HG03520 (cell line): Measurements from ENCODE around the gene HOXD10.

Experiments used
- ATAC-seq: cut with Tn5 transposase; IDR thresholded peaks from one replicate; pipeline ENCODE4 v1.9.1; 2021; ENCODE audit warnings: mild to moderate bottlenecking, moderate library complexity; ENCODE audit not compliant: unreplicated experiment

HOXD10 gene

GRCh38 chr2:176105730-176106580 lies 10.6 kb upstream of the HOXD10 start:
- no peak for ATAC-seq

GRCh38 chr2:176106581-176107539 lies 9.7 kb upstream of the HOXD10 start, which contains the start of gene HOXD11:
HOXD11 (plus strand) TSS chr2:176107280; CDS start chr2:176107356, 76 bp downstream.
- no peak for ATAC-seq

- no peak for ATAC-seq
Measured at GRCh38 chr2:176107731-176108181, 8.8 kb upstream of the HOXD10 start.

- no peak for ATAC-seq
Measured at GRCh38 chr2:176109192-176109901, 7.2 kb upstream of the HOXD10 start.

GRCh38 chr2:176109946-176110345 lies 6.6 kb upstream of the HOXD10 start:
- no peak for ATAC-seq

- ATAC-seq, result no peak
Measured at GRCh38 chr2:176110415-176111308, 5.9 kb upstream of the HOXD10 start.

DNA sequence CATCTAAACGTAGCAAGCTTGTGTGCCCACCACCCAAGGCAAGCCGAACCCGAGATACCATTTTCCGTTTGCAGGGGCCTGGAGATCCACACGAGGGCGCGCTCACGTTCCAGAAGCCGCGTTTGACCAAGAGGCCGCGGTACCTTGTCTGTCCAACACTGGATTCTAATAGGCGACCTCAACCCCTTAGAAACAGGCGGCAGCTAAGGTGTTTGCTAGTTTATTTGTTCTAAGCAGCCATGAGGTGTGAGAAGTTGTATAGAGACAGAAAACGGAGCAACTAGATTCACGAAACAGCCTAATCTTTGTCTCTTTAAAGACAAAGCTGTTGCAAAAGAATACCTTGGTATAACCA lies 5.3 kb upstream of the HOXD10 start:
- ATAC-seq, result no peak

DNA sequence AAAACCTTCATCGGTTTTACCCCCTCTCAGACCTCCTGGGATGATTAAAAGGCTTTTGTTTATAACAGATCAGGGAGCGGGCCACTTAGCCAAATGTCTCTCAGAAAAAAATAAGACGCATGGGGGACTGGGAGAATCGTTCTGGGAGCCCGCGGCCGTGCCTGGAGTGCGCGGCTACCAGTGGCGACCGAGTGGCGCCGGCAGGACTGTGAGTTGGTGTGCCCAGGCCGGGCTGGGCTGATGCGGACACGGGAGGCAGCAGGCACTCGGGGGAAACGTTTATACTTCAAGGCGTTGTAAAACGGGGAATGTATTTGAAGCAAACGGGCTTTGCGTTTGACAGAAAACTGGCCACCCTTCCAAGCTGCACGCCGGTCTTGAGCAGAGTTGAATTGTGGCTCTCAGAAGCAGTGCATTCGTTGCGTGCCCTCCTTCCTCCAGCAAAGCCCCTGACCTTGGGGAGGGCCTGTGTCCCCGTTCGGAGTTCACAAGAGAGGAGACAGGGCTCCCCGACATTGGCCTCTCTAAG lies 4.7 kb upstream of the HOXD10 start:
- no peak for ATAC-seq

DNA sequence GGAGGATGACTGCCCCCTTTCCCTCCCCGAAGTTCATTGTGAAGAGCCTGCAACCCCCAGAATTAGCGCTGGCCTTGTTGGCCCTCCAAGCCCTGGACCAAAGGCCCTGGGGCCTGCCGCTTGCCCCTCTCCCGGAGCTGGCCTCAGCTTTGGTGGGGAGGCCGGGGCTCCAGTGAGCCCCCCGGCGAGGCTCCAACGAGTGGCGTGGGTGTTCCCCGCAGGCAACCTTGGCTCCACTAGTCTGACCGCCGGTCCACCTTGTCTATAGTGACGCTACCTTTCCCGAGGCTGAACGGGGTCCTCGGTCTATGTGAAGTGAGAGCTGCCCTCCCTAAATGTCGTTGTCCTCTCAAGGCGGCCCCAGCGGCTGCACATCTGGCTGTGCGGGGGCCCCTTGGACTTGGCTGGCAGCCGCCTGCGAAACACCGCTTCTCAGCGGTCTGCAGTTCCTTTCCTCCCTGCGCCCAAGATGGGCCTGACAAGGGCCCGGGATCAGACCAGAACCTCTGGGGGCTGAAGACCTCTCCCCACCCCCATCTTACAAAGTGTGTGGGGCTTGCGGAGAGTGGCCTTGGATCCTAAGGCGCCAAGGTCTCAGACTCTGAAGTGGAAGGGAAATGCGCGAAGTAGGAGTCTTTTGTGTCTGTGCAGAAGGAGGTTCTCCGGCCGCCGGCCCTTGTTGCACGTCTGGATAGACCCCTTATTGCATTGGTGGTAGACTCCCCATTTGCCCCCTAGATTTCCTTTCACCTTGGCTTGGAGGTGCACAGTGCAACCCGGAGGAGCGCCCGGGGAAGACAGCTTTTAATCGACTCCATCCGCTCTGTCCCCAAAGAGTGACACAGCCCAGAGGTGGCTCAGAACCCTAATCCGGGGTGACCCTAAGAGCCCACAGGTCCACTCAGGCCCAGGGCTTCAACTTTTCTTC lies 3.9 kb upstream of the HOXD10 start:
- ATAC-seq, result no peak

GRCh38 chr2:176114120-176114929 lies 2.3 kb upstream of the HOXD10 start:
- no peak for ATAC-seq

- ATAC-seq, result no peak
Measured at GRCh38 chr2:176114930-176115625, 1.5 kb upstream of the HOXD10 start.

DNA sequence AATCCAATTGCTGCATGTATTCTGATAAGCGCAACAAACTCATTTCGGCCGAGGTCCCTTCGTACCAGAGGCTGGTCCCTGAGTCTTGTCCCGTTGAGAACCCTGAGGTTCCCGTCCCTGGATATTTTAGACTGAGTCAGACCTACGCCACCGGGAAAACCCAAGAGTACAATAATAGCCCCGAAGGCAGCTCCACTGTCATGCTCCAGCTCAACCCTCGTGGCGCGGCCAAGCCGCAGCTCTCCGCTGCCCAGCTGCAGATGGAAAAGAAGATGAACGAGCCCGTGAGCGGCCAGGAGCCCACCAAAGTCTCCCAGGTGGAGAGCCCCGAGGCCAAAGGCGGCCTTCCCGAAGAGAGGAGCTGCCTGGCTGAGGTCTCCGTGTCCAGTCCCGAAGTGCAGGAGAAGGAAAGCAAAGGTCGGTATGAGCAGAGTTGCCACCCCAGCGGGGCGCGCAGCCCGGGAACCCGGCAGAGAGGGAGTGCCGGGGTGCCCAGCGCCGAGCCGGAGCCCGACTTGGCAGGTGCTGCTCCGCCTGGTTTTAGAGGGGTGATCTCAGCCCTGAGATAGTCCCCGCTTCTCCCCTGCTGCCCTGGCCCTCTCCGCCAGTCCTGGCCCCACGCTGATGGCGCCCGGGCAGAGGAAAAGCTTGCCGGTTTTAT lies 714 bp downstream of the HOXD10 start:
- ATAC-seq, result no peak

DNA sequence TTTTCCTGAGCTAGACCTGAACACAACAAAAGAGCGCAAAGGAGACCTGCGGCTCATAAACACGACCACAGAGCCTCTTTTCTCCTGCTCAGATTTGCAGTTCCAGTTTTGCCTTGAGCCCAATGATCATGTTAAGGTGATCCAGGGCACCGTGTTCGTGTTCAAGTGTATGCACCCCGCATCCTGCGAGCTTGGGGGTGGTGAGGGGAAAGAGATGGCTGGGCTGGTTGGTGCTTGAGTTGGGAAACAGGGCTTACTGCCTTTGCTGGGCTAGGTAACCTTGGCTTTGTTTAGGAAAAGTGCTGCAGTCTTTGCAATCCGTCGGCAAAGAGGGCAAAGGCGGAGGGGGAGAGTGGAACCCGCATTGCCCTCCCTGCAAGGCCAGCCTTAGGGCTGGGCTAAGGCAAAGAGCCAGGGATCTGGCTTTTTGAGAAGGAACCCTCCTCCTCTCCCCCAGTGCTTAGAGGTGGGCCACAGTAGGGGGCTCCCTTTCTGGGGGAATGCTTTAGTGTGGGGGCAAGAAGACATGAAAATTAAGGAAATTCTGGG lies 1.3 kb downstream of the HOXD10 start:
- ATAC-seq, result no peak

GRCh38 chr2:176118601-176119339 lies 2.2 kb downstream of the HOXD10 start:
- ATAC-seq, result no peak

DNA sequence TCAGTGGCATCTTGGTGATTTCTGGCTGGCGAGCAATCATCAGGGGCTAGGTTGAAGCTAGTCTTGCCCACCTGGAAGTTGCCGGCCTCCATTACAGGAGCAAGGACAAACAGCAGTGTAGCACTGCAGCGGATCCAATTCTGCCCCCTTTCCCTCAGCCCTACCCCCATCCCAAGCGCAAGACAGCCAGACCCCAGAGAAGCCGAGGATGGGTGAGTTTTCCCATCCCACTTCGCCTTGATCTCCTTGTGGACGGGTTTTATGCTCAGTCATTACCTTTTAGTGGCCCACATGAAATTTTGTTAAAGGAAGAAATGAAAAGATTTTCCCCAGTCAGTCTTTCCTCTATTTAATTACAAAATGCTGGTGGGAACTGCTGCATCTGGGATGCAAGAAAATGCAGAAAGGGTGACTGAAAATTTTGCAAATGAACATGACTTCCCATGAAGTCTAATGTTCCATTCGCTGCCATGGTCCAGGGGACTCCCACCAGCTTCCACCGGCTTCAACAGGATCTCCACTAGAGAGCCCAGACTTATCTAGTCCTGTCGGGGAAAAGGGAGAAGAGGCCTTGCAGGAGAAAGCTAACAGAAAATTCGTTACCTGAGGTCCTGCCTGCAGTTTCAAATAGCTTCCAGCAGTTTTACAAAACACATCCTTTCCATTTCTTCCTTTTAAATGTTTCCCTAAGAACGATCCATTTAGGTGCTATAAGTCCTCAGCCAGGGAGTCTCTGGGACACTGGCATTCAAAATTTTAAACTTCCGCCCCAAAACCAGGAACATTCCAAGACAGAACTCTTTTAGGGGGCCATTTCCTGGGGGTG lies 4.0 kb downstream of the HOXD10 start:
- no peak for ATAC-seq
